GM18870 (cell line): ENCODE results near the gene PCDH8.
"Not testable (repeated sequence)": the region's sequence is repeated elsewhere in the genome, so short reads cannot be mapped to it uniquely, and the experiment has no call there.

ENCODE experiments used
- ATAC-seq: cut with Tn5 transposase; IDR thresholded peaks from one replicate; pipeline ENCODE4 v1.9.1; 2021; ENCODE audit warnings: moderate library complexity; ENCODE audit not compliant: unreplicated experiment

Gene PCDH8

DNA sequence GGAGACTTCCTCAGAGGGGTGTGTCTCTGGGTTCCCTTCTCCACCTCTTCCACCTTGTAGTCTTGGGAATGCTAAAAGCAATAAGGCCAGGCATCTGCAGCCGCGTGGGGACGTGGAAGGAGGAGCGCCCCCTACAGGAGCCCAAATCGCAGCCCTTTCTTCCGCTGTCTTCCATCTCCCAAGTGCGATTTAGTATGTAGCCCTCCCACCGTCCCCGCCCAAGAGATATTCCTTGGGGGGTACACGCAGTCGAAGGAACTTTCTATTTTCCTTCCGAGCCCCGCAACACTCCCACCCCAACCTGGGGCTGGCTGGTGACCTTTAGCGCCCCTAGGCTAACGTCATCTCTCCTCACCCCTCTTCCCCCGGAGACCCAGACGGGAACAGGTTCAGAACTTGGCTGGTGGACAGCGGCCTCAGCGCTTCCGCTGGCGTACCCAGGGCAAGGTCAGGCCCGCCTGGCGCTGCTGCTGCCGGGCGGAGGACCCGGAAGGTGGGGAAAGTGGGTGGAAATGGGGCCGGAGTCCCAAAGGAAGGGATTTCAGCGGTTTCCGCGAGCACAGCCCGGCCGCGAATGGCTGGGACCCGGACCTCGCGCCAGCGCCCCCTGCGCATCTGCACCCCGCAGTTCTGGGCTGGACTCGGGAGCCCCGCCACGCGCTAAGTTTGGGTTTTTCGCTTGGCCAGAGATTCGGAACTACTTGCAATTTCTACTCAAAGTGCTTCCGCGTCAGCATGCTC lies 2.1 kb upstream of the PCDH8 start:
- ATAC-seq: no peak

DNA sequence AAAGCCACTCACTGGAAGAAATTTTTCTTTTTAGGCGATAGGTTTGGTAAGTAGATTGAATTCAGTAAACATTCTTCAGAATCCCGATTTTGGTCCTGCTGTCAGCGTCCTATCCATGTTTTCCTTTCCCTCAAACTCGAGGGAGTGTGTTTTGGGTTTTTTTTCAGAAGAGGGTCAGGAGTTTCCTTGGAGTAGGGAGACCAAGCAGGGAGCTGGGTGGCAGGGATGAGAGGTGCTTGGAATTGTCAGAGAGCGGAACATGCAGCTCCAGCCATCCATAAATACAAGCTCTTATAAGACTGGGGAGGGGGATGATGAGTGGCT lies 1.6 kb upstream of the PCDH8 start:
- ATAC-seq: no peak

GRCh38 chr13:52849291-52850071 lies 1.0 kb upstream of the PCDH8 start:
- no peak for ATAC-seq

DNA sequence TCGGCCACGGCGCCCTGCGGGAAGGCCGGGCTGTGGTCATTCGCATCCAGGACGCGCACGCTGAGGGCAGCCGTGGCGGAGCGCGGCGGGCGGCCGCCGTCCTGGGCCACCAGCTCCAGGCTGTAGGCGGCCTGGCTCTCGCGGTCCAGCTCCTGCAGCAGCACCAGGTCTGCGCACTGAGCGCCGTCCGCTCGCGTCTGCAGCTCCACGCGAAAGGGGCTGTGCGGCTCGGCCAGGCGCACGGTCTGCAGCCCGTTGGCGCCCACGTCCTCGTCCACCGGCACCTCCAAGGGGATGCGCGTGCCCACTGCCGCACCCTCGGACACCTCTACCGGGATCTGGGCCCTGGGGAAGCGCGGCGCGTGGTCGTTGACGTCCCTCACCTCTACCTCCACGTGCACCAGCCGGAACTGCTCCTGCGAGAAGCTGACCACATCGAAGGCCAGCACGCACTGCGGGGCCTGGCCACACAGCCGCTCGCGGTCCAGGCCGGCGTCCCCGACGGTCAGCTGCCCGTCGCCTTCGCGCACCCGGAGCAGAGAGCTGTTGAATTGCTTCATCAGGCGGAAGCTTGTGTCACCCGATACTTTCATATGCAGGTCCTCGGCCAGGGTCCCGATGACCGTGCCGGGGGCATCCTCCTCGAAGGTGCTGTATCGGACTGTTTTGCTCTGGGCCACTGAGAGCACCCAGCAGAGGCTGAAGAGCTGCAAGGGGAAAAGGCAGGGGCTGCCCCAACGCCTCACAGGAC lies 583 bp downstream of the PCDH8 start:
- ATAC-seq: no peak

- no peak for ATAC-seq
Observed at GRCh38 chr13:52847322-52847681, 1.1 kb downstream of the PCDH8 start.

DNA sequence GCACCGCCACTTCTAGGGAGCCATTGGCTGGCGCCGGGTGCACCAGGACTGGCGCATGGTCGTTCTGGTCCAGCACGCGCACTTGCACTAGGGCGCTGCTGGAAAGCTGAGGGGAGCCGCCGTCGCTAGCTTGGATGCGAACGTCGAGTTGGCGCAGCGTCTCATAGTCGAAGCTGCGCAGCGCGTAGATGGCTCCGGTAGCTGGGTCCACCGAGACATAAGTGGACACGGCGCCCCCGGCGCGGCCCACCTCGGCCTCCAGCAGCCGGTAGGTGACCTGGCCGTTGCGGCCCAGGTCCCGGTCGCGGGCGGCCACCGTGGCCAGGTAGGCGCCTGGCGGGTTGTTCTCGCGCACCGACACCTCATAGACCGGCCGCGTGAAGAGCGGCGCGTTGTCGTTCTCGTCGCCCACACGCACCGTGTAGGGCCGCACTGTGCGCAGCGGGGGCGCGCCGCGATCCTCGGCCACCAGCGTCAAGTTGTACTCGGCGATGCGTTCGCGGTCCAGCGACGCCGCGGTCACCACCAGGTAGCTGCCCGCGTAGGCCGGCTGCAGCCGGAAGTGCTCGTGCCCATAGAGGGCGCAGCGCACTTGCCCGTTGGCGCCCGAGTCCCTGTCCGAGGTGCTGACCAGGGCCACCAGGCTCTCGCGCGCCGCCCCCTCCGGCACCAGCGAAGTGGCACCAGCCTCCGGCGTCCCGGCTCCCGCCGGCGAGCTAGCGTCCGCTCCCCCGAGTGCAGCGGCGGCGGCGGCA lies 1.7 kb downstream of the PCDH8 start:
- ATAC-seq: no peak

DNA sequence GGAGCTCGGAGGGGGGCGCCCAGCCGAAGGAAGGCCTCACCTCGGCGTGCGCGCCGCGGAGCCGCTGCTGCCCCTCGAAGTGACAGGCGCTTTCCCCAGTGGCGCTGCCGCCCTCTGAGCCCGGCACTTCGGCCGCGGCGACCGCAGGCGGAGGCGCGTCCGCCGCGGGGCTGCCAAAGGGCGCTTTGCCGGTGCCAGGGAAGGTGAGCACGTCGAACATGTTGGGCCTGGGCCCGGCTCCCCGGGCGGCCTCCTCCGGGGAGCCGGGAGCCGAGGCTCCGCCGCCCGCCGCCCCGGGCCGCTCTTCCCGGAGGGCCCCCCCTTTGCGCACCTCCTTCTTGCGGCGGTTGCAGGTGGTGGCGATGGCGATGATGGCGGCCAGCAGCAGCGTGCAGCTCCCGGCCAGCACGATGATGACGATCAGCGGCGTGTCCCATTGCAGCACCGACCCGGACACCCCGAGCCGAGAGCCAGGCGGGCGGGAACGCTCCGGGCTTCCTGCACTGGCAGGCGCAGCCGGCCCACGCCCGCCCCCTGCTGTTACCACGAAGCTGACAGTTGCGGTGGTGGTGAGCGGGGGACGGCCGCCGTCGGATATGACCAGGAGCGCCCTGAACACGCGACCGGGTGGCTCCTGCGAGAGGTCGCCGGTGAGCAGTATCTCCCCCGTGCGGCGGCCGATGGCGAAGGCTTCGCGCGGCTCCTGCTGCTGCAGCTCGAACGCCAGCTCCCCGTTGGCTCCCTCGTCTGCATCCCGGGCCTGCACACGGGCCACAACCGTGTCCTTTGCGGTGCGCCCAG lies 2.5 kb downstream of the PCDH8 start:
- ATAC-seq: no peak

DNA sequence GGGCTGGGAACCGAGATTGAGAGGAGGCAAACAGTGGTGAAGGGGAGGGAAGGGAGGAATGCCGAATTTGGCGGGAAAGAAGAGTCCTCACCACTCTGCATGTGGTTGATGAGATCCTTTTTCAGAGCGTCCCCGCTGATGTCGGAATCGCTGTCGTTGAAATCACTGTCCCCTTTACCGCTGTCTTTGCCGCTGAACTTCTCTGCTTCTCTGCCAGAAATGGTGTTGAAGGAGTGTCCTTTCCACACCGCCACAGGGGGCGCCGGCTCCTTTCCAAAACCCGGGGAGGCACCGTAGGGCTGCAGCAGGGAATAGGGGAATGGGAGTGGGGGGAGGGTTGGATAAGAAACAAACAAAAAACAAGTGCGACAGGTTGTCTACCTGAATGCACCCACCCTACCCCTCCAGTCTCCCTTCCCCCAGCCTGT lies 3.1 kb downstream of the PCDH8 start:
- no peak for ATAC-seq

GRCh38 chr13:52844836-52845235 lies 3.6 kb downstream of the PCDH8 start:
- no peak for ATAC-seq

GRCh38 chr13:52842441-52842840 lies 6.0 kb downstream of the PCDH8 start:
- ATAC-seq: no peak

- no peak for ATAC-seq
Observed at GRCh38 chr13:52840066-52840465, 8.4 kb downstream of the PCDH8 start.

DNA sequence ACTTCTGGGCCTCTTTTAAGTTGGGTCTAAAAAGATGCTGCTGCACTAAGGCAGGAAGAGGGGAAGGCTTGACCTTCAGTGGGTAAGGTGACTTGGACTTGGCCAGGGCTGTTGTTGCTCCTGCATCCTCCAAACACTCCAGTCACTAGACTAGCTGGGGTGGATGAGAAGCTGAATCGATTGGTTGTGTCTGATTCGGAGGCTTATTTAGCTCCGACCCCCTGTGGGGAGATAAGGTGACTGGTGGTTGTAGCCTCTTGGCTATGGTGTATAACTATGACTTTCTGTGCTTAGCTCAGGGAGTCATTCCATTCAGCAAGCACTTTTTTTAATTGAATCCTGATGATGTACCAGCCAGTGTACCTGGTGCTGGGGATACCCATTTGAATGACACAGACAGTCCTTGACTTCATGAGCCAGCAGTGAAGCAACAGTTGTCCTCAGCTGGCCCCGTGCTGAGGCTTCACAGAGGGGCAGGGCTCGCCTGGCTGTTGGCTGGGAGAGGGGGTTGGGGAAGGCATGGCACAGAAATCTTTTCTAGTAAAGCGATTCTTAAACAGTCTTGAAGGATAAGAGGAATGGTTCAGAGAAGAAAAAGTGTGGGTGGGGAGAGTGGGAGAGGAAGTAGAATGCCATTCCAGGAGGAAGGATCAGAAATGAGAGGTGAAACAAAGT lies 9.9 kb downstream of the PCDH8 start:
- no peak for ATAC-seq

DNA sequence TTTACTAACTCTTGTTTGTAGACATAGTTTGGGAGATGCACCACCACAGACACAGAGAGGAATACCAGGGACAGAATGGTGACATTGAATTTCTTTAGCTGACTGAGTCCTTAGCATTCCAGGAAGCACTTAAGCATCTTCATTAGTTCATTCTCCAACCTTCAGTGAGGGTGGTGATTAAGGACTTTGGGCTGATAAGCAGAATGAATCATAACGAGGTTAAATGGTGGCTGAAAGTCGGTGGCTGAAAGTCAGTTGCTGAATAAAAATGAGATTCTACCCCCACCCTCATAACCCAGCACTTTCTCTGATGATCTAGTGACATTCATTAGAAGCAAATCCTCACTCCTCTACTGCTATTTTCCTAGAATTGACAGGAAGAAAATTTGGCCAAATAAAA lies 10.6 kb downstream of the PCDH8 start:
- ATAC-seq: no peak

GRCh38 chr13:52835071-52835839 lies 13.2 kb downstream of the PCDH8 start:
- no peak for ATAC-seq

GRCh38 chr13:52833296-52833875 lies 15.1 kb downstream of the PCDH8 start:
- no peak for ATAC-seq

DNA sequence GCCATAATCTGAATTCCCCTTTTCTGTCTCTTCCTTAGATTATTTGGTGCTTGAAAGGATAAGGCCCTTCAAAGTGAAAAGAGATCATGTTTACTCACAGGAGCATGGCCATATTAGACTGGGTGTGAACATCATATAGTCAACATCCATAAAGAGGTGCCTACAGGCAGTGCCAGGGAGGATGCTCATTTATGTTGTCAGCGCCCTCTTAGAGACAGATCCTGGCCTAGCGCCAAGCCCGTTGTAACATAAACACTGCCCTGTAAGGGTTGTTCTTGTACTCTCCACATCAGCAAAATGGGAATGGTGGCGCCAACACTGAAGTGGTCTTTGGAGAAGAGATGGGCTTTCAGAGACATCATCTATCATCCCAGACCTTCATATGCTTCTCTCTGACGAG lies 16.1 kb downstream of the PCDH8 start:
- no peak for ATAC-seq

- no peak for ATAC-seq
Observed at GRCh38 chr13:52830946-52831345, 17.5 kb downstream of the PCDH8 start.

DNA sequence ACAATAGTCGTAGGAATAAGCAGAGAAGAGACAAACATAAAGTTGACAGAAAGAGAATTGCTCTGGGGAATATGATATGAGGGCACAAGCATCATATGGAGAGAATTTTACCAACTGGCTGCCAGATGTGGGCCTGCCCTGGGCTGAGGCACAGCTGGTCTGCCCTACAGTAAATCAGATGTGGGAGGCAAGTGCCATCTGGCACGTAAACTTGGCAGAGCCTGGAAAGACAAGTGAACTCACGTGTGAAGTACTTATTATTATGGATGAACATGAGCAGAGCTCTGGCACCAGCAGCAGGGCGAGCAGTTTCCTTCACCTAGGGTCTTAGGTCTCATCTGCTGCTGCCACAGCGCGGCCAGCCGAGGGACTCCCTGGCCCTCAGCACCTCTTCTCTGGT lies 20.6 kb downstream of the PCDH8 start:
- no peak for ATAC-seq

- not testable (repeated sequence) for ATAC-seq
Observed at GRCh38 chr13:52817886-52818285, 30.6 kb downstream of the PCDH8 start.
